PFSK-1 (cell line): ENCODE results near the gene MYBL2.

Experiments used
- FOXP2 ChIP-seq: optimal IDR thresholded peaks from 2 replicates; pipeline ENCODE3; 2011; ENCODE audit warnings: borderline replicate concordance, control low read depth, inconsistent platforms; ENCODE audit not compliant: insufficient read depth; ENCODE audit errors: extremely low read length, extremely low read depth
- POLR2AphosphoS5 ChIP-seq: IDR thresholded peaks from 2 replicates; pipeline ENCODE4 v1.6.1; 2012; ENCODE audit warnings: low read depth, mild to moderate bottlenecking, control low read depth, low read length, moderate library complexity
- REST ChIP-seq, 2 experiments: IDR thresholded peaks; 2 replicates each; pipeline versions ENCODE4 v1.6.1 to v1.8.0; 2011 to 2012; ENCODE audit warnings: low read depth in 2 of 2, low read length in 2 of 2, control low read depth in 1 of 2, inconsistent platforms in 1 of 2, mild to moderate bottlenecking in 1 of 2, moderate library complexity in 1 of 2; ENCODE audit not compliant: insufficient read depth in 1 of 2
- SIN3A ChIP-seq: IDR thresholded peaks from 2 replicates; pipeline ENCODE4 v1.6.1; 2012; ENCODE audit warnings: mild to moderate bottlenecking, low read length, moderate library complexity, borderline replicate concordance; ENCODE audit not compliant: insufficient read depth
- TAF1 ChIP-seq: IDR thresholded peaks from 2 replicates; pipeline ENCODE4 v1.6.1; 2012; ENCODE audit warnings: low read length, control low read depth, borderline replicate concordance; ENCODE audit not compliant: insufficient read depth

- TF ChIP-seq POLR2AphosphoS5: no peak
- TF ChIP-seq TAF1: no peak
- TF ChIP-seq REST (IDR thresholded peaks at IDR 0.05; ENCODE audit: insufficient read depth in 1 of 2, low read depth in 2 of 2, low read length in 2 of 2): no peak
- no peak for TF ChIP-seq SIN3A
- no peak for TF ChIP-seq FOXP2
Measured at GRCh38 chr20:43752561-43753301, 85.8 kb downstream of the MYBL2 start.
